ENCODE results near the gene KANSL3. TPM values are rescaled to one million over a fixed set of nuclear protein-coding genes. Genes with fewer than 3 reads are reported as not detected.

Gene KANSL3
- total RNA-seq, 6 experiments from 2014 or later: 17.3 to 29.3 (median 21.6) TPM

- ATAC-seq: peak; percentile 66 to 76 (median 69)
- Histone ChIP-seq H3K27ac (peak overlapping the region; percentile 35 to 75 (median 41)), H3K4me3 (no peak overlapping the region), H3K27me3 (no peaks in the 10 kb centered on the region), H3K9me3 (no peaks in the 10 kb centered on the region), H3K36me3 (peaks cover 0 to 80% (median 30%) of the 10 kb centered on the region in 4 donors), H3K4me1 (peaks cover 0 to 21% (median 9%) of the 10 kb centered on the region in 4 donors)
- TF ChIP-seq CTCF (IDR thresholded peaks at IDR 0.05) (peak; percentile 39 to 57 (median 44)), POLR2A (IDR thresholded peaks at IDR 0.05) (no peak)
- intact Hi-C loops (cut with DNase I): no loop called here
- 80% methylated on average over 1 of the region's 2 CpGs for WGBS (ENCODE audit: insufficient coverage, low coverage, low lambda C conversion rate, missing lambda C conversion rate)
- peak; percentile 50 to 71 (median 60) for DNase-seq
Observed at GRCh38 chr2:96602330-96602823, 35.7 kb downstream of the KANSL3 start.

GRCh38 chr2:96601382-96602292, 36.5 kb downstream of the KANSL3 start:
- peak overlapping the region; percentile 35 to 75 (median 41) for H3K27ac ChIP-seq

GRCh38 chr2:96599941-96600340, 38.2 kb downstream of the KANSL3 start:
- DNase-seq (no peak), ATAC-seq (no peak)
- whole genome bisulfite sequencing (ENCODE audit: insufficient coverage, low coverage, low lambda C conversion rate, missing lambda C conversion rate): 92% methylated on average over 2 of the region's 2 CpGs
- no peak overlapping the region for H3K27ac ChIP-seq
- peaks cover 0 to 79% (median 26%) of the 10 kb centered on the region in 4 donors for H3K36me3 ChIP-seq
- TF ChIP-seq CTCF (IDR thresholded peaks at IDR 0.05): no peak
- TF ChIP-seq POLR2A (IDR thresholded peaks at IDR 0.05): no peak
- peaks cover 0 to 21% (median 9%) of the 10 kb centered on the region in 4 donors for H3K4me1 ChIP-seq
- intact Hi-C loops (cut with DNase I): no loop called here
- H3K9me3 ChIP-seq: no peaks in the 10 kb centered on the region
- no peak overlapping the region for H3K4me3 ChIP-seq
- no peaks in the 10 kb centered on the region for H3K27me3 ChIP-seq

More at GRCh38 chr2:96601382-96602292, 36.5 kb downstream of the KANSL3 start:
- H3K4me3 ChIP-seq: no peak overlapping the region
- peaks cover 0 to 79% (median 30%) of the 10 kb centered on the region in 4 donors for H3K36me3 ChIP-seq
- no peak for TF ChIP-seq POLR2A (IDR thresholded peaks at IDR 0.05)
- TF ChIP-seq CTCF (IDR thresholded peaks at IDR 0.05): no peak
- WGBS (ENCODE audit: insufficient coverage, low coverage, low lambda C conversion rate, missing lambda C conversion rate): 86% methylated on average over 2 of the region's 8 CpGs
- peaks cover 0 to 21% (median 9%) of the 10 kb centered on the region in 4 donors for H3K4me1 ChIP-seq
- peak in 2 of 3 donors; percentile 74 to 83 for DNase-seq
- ATAC-seq: peak; percentile 92 to 96 (median 94)
- H3K9me3 ChIP-seq: no peaks in the 10 kb centered on the region
- H3K27me3 ChIP-seq: no peaks in the 10 kb centered on the region
- intact Hi-C loops (cut with DNase I): no loop called here

- Histone ChIP-seq H3K9me3 (no peaks in the 10 kb centered on the region), H3K36me3 (peaks cover 0 to 82% (median 29%) of the 10 kb centered on the region in 4 donors), H3K4me3 (no peak overlapping the region), H3K27ac (no peak overlapping the region), H3K27me3 (no peaks in the 10 kb centered on the region), H3K4me1 (peaks cover 0 to 10% (median 4%) of the 10 kb centered on the region in 4 donors)
- no peak for TF ChIP-seq POLR2A (IDR thresholded peaks at IDR 0.05)
- no peak for TF ChIP-seq CTCF (IDR thresholded peaks at IDR 0.05)
- DNase-seq (no peak), ATAC-seq (no peak)
- intact Hi-C loops (cut with DNase I): no loop called here
Observed at GRCh38 chr2:96596596-96596995, 41.5 kb downstream of the KANSL3 start.
